ENCODE measurements around the gene KCNK16.

- no peak for TF ChIP-seq CTCF (IDR thresholded peaks at IDR 0.05)
- TF ChIP-seq POLR2A (IDR thresholded peaks at IDR 0.05): no peak
These were observed 42.2 kb downstream of the KCNK16 start for GRCh38 chr6:39280247-39280731.
